ENCODE measurements around the gene TNIP3.

The TNIP3 gene

DNA sequence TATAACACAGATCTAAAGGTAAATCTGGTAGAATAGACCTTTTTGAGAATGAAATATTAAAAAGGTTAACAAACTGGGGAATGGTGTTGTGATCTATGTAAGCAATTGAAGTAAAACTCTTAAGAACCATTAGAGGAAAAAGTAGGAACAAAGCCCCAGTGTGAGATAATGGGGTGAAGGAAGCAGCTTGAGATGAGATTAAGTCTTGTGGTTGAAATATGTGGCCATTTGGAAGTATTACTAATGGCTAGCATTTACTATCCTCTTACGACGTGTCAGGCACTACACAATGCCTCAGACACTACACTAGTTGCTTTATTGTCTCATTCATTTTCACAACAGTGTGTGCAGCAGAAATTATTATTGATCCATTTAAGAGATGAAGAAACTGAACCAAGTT is 65.9 kb downstream of the TNIP3 start:
- DNase-seq = no peak
- intact Hi-C loops (cut with DNase I) = loop anchor here (5.0 kb wide), 1 partner anchor 941 kb away; no protein-coding TSS in a partner anchor

DNA sequence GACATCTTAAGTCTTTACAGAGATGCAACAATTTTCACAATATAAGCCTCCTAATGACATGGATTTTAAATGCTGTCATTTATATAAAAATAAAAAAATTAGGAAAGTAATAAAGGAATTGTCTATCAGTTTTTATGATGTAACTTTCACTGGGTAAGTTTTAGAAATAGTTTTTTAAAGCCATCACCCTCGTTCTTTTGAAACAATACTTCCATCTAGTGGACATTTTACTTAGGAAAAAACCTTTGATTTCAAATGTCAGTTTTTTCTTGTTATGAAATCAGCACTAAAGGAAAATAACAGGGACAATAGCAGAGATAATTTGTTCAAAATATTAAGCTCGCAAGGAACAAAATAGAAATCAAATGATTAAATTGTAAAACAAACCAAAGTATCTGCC is 67.5 kb downstream of the TNIP3 start:
- intact Hi-C loops (cut with DNase I) = loop anchor here (5.0 kb wide), 1 partner anchor 939 kb away; no protein-coding TSS in a partner anchor
- no peak for DNase-seq

DNA sequence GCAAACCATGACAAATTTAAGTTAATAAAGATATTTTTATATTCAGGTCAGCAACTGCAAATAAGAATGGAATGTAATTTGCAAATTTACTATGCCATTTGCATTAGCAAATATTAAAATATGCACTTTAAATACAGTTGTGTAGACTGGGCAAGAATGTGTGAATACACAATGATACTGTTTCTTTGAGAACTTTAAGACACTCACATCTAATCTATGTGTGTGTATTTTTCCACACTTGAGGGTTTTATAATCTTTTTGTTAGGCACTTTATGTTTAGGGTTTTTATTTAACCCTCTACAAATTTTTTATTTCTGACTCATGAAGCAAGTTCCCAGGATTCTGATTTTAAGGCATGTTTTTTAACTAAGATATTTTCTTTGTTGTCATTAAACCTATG is 67.9 kb downstream of the TNIP3 start:
- intact Hi-C loops (cut with DNase I) = loop anchor here (5.0 kb wide), 1 partner anchor 939 kb away; no protein-coding TSS in a partner anchor
- DNase-seq = no peak

DNA sequence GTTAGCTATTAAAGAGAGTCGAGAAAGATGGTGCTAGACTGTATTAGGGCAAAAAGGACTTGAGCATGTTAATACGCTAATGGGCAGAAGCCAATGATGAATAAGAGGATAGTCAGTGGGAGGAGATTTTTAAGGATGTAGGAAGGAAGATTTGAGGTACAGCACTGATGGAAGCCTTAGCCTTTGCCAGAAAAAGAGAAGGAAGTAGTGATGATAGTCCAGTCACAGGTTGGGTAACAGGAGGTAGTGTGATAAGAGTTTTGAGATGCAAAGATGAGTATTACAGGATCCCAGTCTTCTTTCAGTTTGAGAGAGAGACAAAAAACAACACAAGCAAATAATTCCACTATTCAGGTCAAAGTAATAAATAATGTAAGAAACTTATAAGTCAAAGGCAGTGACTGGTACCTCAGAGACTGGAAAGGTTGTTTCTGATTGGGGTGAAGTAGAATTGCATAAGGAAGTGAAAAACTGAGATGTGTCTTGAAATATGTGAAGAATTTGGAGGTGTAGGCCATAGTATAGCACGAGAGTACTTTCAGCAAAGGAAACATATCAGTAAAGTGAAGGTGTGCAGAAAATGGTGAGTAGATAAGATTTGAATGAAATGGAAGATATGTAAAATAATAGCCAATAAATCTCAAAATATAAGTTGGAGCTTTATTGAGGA is 69.7 kb downstream of the TNIP3 start:
- intact Hi-C loops (cut with DNase I) = no loop called here
- no peak for DNase-seq

DNA sequence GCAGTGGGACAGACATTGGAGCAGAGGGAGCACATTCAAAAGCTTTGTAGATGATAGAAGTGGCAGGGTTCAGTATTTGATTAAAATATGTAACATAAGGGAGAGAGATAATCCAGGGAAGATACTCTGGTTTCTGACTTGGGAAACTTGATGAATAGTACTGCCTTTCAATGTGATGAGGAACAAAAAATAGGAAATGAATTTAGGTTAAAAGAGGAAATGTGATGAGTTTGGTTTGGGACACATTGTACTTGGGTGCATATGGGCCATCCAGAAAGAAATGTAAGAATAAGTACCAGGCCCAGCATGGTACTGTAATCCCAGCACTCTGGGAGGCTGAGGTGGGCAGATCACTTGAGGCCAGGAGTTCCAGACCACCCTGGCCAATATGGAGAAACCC is 70.9 kb downstream of the TNIP3 start:
- intact Hi-C loops (cut with DNase I) = no loop called here
- no peak for DNase-seq

DNA sequence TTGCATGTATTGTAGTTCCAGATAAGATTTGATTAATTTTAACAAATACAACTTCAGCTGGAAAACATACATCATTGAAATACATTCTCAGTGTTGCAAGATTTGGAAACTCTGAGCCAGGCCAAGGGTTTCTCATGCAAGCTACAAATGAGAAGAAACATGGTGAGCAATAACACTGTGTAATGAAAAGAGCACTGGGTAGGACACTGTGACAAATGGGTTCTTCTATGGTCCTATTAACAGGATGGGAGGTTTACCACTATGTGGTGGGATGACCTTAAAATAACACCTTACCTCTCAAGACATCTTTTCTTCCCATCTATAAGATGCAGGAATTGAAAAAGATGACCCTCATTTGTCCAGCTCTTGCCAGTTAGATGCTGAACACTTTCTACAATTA is 72.2 kb downstream of the TNIP3 start:
- intact Hi-C loops (cut with DNase I) = no loop called here
- DNase-seq = no peak

DNA sequence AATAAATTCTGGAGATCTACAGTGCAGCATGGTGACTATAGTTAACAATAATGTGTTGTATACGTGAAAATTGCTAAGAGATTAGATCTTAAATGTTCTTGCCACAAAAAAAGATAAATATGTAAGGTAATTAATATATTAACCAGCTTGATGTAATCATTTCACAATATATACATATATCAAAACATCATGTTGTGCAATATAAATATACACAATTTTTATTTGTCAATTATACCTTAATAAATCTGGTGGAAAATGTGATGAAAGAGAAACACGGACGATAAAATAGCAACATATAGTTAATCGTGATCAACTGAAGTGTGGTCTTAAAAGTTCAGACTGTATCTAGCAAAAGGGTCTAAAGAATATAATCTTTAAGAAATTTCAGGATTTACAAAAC is 75.3 kb downstream of the TNIP3 start:
- intact Hi-C loops (cut with DNase I) = no loop called here
- no peak for DNase-seq

All from head of caudate nucleus (tissue), 42 donors.